VCaP (cell line): ENCODE measurements around the gene SEC23B.

ENCODE experiments used
- H3K27ac ChIP-seq: fragments of 450-650 bp; 2 replicates; pipeline ENCODE4 v1.5.1; 2017
- CTCF ChIP-seq: fragments of 450-650 bp; conservative IDR thresholded peaks from 2 replicates; pipeline ENCODE4 v1.5.1; 2017; ENCODE audit warnings: mild to moderate bottlenecking, moderate library complexity

Gene SEC23B

GRCh38 chr20:18529041-18529440 is 21.3 kb downstream of the SEC23B start:
- no peak overlapping the region for H3K27ac ChIP-seq
- TF ChIP-seq CTCF, result no peak

GRCh38 chr20:18532626-18533025 is 24.9 kb downstream of the SEC23B start:
- TF ChIP-seq CTCF, result no peak
- H3K27ac ChIP-seq, result no peak overlapping the region

GRCh38 chr20:18533491-18533890 is 25.8 kb downstream of the SEC23B start:
- no peak for TF ChIP-seq CTCF
- H3K27ac ChIP-seq, result no peak overlapping the region

GRCh38 chr20:18533978-18534644 is 26.4 kb downstream of the SEC23B start:
- peak overlapping the region; percentile 22 for H3K27ac ChIP-seq
- no peak for TF ChIP-seq CTCF

GRCh38 chr20:18537651-18538050 is 29.9 kb downstream of the SEC23B start:
- no peak for TF ChIP-seq CTCF
- no peak overlapping the region for H3K27ac ChIP-seq

GRCh38 chr20:18541741-18542140 is 34.0 kb downstream of the SEC23B start:
- no peak for TF ChIP-seq CTCF
- H3K27ac ChIP-seq, result peak overlapping the region; percentile 98

GRCh38 chr20:18543216-18543615 is 35.5 kb downstream of the SEC23B start:
- TF ChIP-seq CTCF, result no peak
- peak overlapping the region; percentile 98 for H3K27ac ChIP-seq
